Stimulated activated effector memory CD8-positive, alpha-beta T cell treated with anti-CD3 and anti-CD28 coated beads, Interleukin-12 subunit alpha, Interleukin-12 subunit beta, amount 100 ng/mL, for 72 hours (primary cell): ENCODE measurements around the gene SESN3.
"Not testable (repeated sequence)": the region's sequence is repeated elsewhere in the genome, so short reads cannot be mapped to it uniquely, and the experiment has no call there.

ENCODE experiments used
- ATAC-seq: fragments of 150-1000 bp; cut with Tn5 transposase; 2 replicates; pipeline ENCODE4 v1.10.0; 2021
- DNase-seq, 2 donors: peaks; one replicate each; pipeline ENCODE4 v3.0.0; 2021 to 2022; ENCODE audit warnings: low spot score in 2 of 2
- H3K27ac Mint-ChIP-seq: one replicate; pipeline ENCODE4 v1.8.0; 2022; ENCODE audit warnings: mild to moderate bottlenecking, mixed read lengths
- H3K36me3 Mint-ChIP-seq: one replicate; pipeline ENCODE4 v1.8.0; 2022; ENCODE audit warnings: mild to moderate bottlenecking, mixed read lengths
- H3K4me1 Mint-ChIP-seq: one replicate; pipeline ENCODE4 v1.8.0; 2022; ENCODE audit warnings: mixed read lengths
- H3K4me3 Mint-ChIP-seq: one replicate; pipeline ENCODE4 v1.8.0; 2022; ENCODE audit warnings: mild to moderate bottlenecking, mixed read lengths
- H3K9me3 Mint-ChIP-seq: one replicate; pipeline ENCODE4 v1.8.0; 2022; ENCODE audit warnings: mixed read lengths

Gene SESN3

GRCh38 chr11:95241681-95242081 lies 10.7 kb upstream of the SESN3 start:
- no peaks in the 10 kb centered on the region for H3K4me1 Mint-ChIP-seq
- peak; percentile 86 for ATAC-seq
- no peak for DNase-seq
- H3K36me3 Mint-ChIP-seq, result no peaks in the 10 kb centered on the region
- H3K27ac Mint-ChIP-seq, result no peak overlapping the region
- H3K4me3 Mint-ChIP-seq, result no peak overlapping the region
- no peaks in the 10 kb centered on the region for H3K9me3 Mint-ChIP-seq

DNA sequence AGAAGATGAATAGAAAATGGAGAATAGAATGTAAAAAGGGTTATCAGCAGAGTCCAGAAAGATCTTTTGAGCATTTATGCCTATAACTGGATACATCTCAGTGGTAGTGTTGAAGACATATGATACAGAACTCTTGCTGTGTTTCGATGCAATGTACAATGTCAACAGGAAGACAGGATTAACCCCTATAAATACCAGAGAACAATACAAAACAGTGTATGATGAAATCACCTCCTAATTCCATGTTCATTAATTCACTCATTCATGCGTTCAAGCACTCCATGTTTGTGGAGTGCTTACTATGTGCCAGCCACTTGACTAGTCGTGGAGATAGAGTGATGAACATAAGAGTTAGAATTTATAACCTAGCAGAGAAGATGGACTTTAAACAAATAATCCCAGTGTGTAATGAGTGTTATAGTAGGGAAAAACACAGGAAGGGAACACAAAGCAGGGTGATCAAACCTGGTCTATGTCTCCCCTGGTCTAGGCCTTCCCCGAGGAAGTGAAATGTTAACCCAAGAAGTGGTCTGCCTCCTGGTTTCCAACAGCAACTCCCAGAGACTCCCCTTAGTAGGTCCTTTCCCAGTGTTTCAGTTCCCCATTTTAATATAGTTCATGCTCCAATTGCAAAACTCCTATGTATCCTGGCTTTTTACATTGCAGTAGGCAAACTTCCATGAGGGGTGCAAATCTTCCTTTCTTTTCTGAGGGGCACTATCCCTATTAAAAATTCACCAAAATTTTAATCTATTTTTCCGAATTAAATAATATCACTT lies 9.1 kb upstream of the SESN3 start:
- ATAC-seq (no peak), DNase-seq (no peak)
- H3K4me3 Mint-ChIP-seq, result no peak overlapping the region
- no peak overlapping the region for H3K27ac Mint-ChIP-seq
- H3K4me1 Mint-ChIP-seq, result no peaks in the 10 kb centered on the region
- H3K36me3 Mint-ChIP-seq, result no peaks in the 10 kb centered on the region
- H3K9me3 Mint-ChIP-seq, result no peaks in the 10 kb centered on the region

DNA sequence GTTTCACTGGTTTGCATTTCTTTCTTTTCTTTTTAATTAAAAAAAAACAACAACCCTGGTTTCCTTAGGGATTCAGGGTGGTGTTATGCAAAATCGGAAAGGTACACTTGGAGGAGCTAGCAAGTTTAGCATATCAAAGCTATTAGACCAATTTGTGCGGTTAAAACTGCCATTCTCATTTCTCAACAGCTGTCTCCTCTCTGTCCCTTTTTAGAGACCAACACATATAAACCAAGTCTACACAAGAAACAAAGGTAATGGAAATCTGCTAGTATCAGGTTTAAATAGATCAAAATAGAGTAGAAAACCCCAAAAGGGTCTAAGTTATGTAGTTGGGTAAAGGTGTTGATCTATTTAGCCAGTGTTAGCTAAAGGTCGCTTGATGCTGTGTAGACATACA lies 1.7 kb upstream of the SESN3 start:
- Mint-ChIP-seq H3K4me1 (peaks cover 14% of the 10 kb centered on the region), H3K4me3 (no peak overlapping the region), H3K27ac (no peak overlapping the region), H3K36me3 (no peaks in the 10 kb centered on the region), H3K9me3 (no peaks in the 10 kb centered on the region)
- ATAC-seq (no peak), DNase-seq (no peak)

DNA sequence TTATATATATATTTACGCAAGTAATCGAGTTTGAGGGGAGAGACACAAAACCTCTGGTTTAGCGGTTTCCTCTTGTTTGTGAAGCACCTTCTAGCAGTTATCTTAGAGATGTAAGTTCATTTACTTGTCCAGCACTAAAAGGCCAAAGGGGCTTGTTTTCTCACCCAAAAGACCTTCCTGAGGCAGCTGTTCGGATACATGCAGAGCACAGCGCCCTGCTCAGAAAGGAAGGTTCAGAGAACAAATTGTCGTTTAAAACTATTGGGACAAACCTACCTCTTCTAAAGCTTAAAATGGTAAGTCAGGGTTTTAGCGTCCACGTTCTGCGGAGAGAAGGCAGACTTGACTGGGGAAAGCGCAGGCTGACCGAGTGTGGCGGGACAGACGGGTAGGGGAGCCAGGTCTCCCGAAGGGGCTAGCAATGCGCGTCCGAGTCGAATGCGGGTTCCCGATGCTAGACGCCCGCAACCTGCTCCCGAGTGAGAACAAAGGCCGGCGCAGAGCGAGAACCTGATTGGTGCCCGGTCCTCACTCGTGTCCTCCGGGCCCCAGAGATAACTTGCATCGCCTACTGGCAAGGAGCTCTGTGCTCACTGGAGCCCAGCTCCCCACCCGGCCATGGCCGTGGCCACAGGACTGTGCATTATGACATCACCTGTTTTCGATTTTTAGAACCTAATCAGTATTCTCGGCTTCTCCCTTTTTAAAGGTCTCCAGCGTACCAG lies 1.0 kb upstream of the SESN3 start:
- H3K27ac Mint-ChIP-seq, result no peak overlapping the region
- no peaks in the 10 kb centered on the region for H3K9me3 Mint-ChIP-seq
- H3K4me3 Mint-ChIP-seq, result no peak overlapping the region
- ATAC-seq (peak; percentile 47), DNase-seq (peak; percentile 40 to 78)
- no peaks in the 10 kb centered on the region for H3K36me3 Mint-ChIP-seq
- H3K4me1 Mint-ChIP-seq, result peaks cover 14% of the 10 kb centered on the region

GRCh38 chr11:95230810-95231126 lies 234 bp downstream of the SESN3 start:
- DNase-seq, result no peak
- ATAC-seq, result peak; percentile 4
- no peaks in the 10 kb centered on the region for H3K36me3 Mint-ChIP-seq
- no peaks in the 10 kb centered on the region for H3K9me3 Mint-ChIP-seq
- peaks cover 14% of the 10 kb centered on the region for H3K4me1 Mint-ChIP-seq
- H3K4me3 Mint-ChIP-seq, result no peak overlapping the region
- no peak overlapping the region for H3K27ac Mint-ChIP-seq

DNA sequence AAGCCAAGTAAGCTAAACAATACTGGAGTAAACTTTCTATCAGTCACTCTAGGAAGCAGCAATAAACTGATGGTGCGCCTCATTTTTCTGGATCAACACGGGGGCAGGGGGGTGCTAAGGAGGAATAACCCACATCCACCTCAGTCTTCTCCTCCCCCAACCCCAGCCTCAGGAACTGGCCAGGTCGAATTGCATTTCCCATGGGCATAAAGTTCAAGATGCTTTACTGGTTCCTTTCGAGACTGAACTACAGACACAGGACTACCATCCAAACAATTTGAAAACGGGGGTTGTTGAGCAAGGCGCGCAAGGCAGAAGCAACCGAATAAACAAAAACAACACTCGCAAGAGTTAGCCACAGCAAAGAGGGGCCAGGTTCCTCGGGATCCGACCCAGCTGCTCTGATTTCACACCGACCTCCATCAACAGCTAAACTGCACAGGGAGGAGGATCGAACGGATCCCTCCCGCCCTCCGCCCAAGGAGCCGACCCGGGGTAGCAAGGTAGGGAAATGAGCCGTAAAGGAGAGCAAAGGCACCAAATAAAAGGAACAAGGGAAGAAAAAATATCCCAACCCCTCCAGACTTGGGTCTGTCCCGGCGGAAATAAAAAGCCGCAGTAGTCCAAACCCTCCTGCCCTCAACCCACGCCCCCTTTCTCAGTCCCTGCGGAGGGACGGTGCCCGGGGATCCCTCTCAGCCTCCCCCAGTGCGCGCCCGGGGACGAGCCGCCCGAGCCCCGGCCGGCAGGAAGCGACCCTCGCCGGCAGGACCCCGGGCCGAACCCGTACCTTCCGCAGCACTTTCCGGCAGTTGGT lies 801 bp downstream of the SESN3 start:
- Mint-ChIP-seq H3K4me1 (peaks cover 14% of the 10 kb centered on the region), H3K36me3 (no peaks in the 10 kb centered on the region), H3K9me3 (no peaks in the 10 kb centered on the region), H3K27ac (peak overlapping the region; percentile 21), H3K4me3 (no peak overlapping the region)
- DNase-seq, result peak; percentile 4 to 59
- ATAC-seq, result no peak

DNA sequence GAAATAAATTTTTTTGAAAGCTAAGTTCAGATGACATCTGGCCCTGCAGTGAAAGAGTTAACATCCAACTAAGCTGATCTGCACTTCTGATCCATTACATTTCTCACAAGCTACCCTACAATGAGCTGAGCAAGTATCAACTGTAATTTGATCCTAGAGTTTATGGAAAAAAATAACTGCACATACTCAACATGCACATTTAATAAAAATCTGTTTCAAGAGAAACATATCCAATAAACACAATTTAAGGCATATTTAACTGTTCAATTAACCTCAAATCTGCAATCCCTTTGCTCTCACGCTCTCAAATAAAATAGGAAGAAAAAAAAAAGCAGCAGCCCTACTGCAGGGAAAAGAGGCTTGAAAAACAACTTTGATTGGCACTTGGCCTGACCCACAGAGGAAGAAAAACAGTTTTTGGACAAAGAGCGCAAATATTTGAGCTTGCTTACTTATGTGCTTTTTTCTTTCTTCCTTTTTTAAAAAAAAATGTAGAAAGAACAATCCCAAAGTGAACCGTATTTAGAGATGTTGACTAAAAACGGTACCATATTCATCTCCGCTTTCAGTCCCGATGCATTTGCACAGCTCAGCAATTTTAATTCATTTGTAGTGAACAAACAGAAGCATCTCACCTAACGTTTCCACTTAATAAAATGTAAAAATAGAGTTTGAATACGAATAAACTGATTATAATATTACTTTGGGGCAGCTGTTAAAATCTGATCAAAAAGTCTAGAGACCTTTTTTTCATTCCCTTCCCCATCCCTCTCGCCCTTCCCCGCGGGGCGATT lies 1.6 kb downstream of the SESN3 start:
- Mint-ChIP-seq H3K27ac (peak overlapping the region; percentile 21), H3K9me3 (no peaks in the 10 kb centered on the region), H3K36me3 (no peaks in the 10 kb centered on the region), H3K4me1 (peaks cover 14% of the 10 kb centered on the region), H3K4me3 (no peak overlapping the region)
- no peak for DNase-seq
- ATAC-seq, result no peak

DNA sequence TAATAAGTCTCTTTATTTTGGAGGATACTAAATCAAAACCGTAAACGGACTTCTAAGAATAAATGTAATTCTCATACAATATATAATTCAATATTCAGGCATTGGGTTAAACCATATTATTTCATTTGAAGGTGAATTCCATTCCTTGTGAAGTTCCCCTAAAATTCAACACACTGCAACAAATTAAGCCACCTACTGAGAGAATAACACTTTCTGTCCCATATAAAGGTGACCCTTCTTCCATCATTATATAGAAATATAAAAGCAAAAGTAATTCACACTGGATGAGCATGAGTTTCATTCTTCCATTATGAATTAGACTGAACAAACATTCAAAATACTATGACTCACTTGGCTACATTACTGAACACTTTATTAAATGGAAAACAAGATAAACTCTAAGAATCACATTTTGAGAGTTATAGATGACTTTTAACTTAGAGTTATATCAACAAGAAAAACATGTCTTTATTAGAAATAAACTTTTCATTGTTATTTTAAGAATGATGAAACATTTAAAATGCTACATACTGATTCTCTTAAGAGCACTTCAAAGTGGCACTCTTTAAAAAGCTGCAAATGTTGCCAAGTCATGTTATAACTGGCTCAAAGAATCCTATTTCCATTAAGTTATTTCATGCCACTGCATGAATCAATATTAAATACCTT lies 2.8 kb downstream of the SESN3 start:
- DNase-seq, result no peak
- H3K4me1 Mint-ChIP-seq, result peaks cover 14% of the 10 kb centered on the region
- no peak for ATAC-seq
- no peaks in the 10 kb centered on the region for H3K9me3 Mint-ChIP-seq
- H3K36me3 Mint-ChIP-seq, result no peaks in the 10 kb centered on the region
- H3K27ac Mint-ChIP-seq, result no peak overlapping the region
- H3K4me3 Mint-ChIP-seq, result no peak overlapping the region

GRCh38 chr11:95227060-95227459 lies 3.9 kb downstream of the SESN3 start:
- not testable (repeated sequence) for ATAC-seq, H3K9me3 Mint-ChIP-seq, H3K4me3 Mint-ChIP-seq, DNase-seq, H3K27ac Mint-ChIP-seq, H3K36me3 Mint-ChIP-seq
- H3K4me1 Mint-ChIP-seq, result peaks cover 14% of the 10 kb centered on the region

- no peak overlapping the region for H3K27ac Mint-ChIP-seq
- H3K9me3 Mint-ChIP-seq, result no peaks in the 10 kb centered on the region
- H3K36me3 Mint-ChIP-seq, result no peaks in the 10 kb centered on the region
- ATAC-seq (no peak), DNase-seq (no peak)
- no peak overlapping the region for H3K4me3 Mint-ChIP-seq
- no peaks in the 10 kb centered on the region for H3K4me1 Mint-ChIP-seq
Observed at GRCh38 chr11:95222817-95223216, 8.2 kb downstream of the SESN3 start.

DNA sequence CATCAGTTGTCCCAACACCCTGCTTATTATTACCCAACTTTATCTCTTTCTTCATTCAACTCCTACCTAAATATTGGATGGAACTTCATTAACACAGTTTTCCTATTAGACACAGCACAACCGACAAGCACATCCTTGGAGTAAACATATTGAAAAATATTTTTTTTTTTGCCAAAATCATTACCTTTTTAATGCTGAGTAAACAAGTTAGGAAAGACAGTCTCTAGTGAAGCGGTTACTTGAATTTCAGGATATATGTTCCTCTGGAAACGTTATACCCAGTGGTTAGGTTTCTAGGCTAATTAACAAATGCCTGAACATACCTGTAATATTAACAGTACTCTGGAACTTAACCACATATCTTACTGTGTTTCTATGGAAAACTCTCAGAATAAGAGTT lies 11.4 kb downstream of the SESN3 start:
- no peak overlapping the region for H3K27ac Mint-ChIP-seq
- no peak for ATAC-seq
- H3K4me1 Mint-ChIP-seq, result no peaks in the 10 kb centered on the region
- H3K9me3 Mint-ChIP-seq, result no peaks in the 10 kb centered on the region
- no peak for DNase-seq
- no peak overlapping the region for H3K4me3 Mint-ChIP-seq
- H3K36me3 Mint-ChIP-seq, result no peaks in the 10 kb centered on the region

- ATAC-seq, result no peak
- Mint-ChIP-seq H3K36me3 (no peaks in the 10 kb centered on the region), H3K4me3 (no peak overlapping the region), H3K9me3 (no peaks in the 10 kb centered on the region), H3K4me1 (no peaks in the 10 kb centered on the region), H3K27ac (no peak overlapping the region)
- DNase-seq, result no peak
Observed at GRCh38 chr11:95218149-95218548, 12.9 kb downstream of the SESN3 start.

- Mint-ChIP-seq H3K9me3 (no peaks in the 10 kb centered on the region), H3K4me1 (no peaks in the 10 kb centered on the region), H3K27ac (no peak overlapping the region), H3K36me3 (no peaks in the 10 kb centered on the region), H3K4me3 (no peak overlapping the region)
- no peak for DNase-seq
- ATAC-seq, result no peak
Observed at GRCh38 chr11:95212609-95213008, 18.4 kb downstream of the SESN3 start.

DNA sequence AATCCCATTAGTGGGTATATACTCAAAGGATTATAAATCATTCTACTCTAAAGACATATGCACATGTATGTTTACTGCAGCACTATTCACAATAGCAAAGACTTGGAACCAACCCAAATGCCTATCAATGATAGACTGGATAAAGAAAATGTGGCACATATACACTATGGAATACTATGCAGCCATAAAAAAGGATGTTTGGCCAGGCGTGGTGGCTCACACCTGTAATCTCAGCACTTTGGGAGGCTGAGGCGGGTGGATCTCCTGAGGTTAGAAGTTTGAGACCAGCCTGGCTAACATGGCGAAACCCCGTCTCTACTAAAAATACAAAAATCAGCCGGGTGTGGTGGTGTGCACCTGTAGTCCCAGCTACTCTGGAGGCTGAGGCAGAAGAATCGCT lies 21.5 kb downstream of the SESN3 start:
- DNase-seq, H3K9me3 Mint-ChIP-seq, H3K36me3 Mint-ChIP-seq, H3K4me3 Mint-ChIP-seq, ATAC-seq, H3K27ac Mint-ChIP-seq, H3K4me1 Mint-ChIP-seq: not testable (repeated sequence)
